Measurements from ENCODE around the gene SLCO4A1.

DNA sequence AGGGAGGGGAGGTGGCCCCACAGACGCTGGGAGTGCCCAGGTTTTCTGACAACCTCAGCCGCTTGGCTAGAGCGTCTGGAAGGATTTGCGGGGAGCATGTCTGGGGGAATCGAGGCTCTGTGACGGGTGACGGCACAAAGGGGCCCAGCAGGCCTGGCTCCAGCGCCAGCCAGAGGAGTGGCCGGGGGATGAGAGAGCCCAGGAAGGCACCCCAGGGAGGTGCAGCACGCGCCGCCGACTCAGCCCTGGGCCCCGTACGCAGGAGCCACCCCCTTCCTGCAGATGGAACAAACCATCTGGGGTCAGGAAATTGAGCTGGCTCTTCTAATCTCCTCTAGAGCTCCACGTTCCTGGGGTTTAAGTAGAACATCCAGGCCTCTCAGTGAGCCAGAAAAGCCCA is 5.9 kb upstream of the SLCO4A1 start:
- TF ChIP-seq CTCF (IDR thresholded peaks at IDR 0.05): no peak
- no peak for TF ChIP-seq POLR2AphosphoS5 (IDR thresholded peaks at IDR 0.05)
- no peak for TF ChIP-seq POLR2A (IDR thresholded peaks at IDR 0.05)
